GM12878 (cell line): ENCODE results near the gene ALG6. TPM values are rescaled to one million over a fixed set of nuclear protein-coding genes. Genes with fewer than 3 reads are reported as not detected.

Experiments used
- ATAC-seq: fragments of 200-7000 bp; cut with Tn5 transposase; 3 replicates; pipeline ENCODE4 v1.9.1; 2020; ENCODE audit warnings: mild to moderate bottlenecking, moderate library complexity
- BruUV-seq: library from RNA; stranded (reverse); fragments of 400-500 nt; replicated peaks from 2 replicates; lab custom pipeline; 2021; lab: Mats Ljungman, UMichigan
- CTCF ChIA-PET: fragments of 300-600 bp; sonication (Branson Sonifier 250); formaldehyde crosslinking; extraction: SDS; loops from one replicate; lab custom pipeline; 2021; ENCODE audit warnings: inconsistent platforms; lab: Yijun Ruan, JAX
- POLR2A ChIA-PET: fragments of 350-600 bp; formaldehyde crosslinking; extraction: SDS; loops from one replicate; lab custom pipeline; 2021; ENCODE audit warnings: inconsistent platforms; lab: Charles Lee
- RAD21 ChIA-PET: fragments of 300-600 bp; sonication (Branson Sonifier 250); formaldehyde crosslinking; loops from one replicate; lab custom pipeline; 2023; ENCODE audit warnings: antibody characterized with exemption; ENCODE audit not compliant: unreplicated experiment; lab: Charles Lee
- SMC1A ChIA-PET: fragments of 300-600 bp; sonication (Branson Sonifier 250); formaldehyde crosslinking; loops from one replicate; lab custom pipeline; 2023; ENCODE audit not compliant: unreplicated experiment, uncharacterized antibody; lab: Charles Lee
- DNase-seq: peaks from one replicate; pipeline ENCODE4 v3.0.0-alpha.2; 2011; ENCODE audit warnings: low read depth, low spot score
- FAIRE-seq: peaks from 3 replicates; lab custom pipeline; 2011; peaks lifted over from hg19 to GRCh38; lab: Jason Lieb, UNC
- H2AFZ ChIP-seq: 2 replicates; pipeline ENCODE4 v1.6.0; 2011; ENCODE audit warnings: low read depth, low read length, control low read depth; ENCODE audit not compliant: control insufficient read depth
- H3K27ac ChIP-seq: 2 replicates; pipeline ENCODE4 v1.5.1; 2011; ENCODE audit warnings: control low read depth; ENCODE audit not compliant: control insufficient read depth, insufficient read depth
- H3K27me3 ChIP-seq, 2 experiments: replicated peaks in 1 of 2; 2 replicates each; pipeline versions ENCODE4 v1.6.0 to v1.6.1; 2011; ENCODE audit warnings: low read length in 1 of 2; ENCODE audit not compliant: control insufficient read depth in 2 of 2, insufficient read depth in 2 of 2
- H3K36me3 ChIP-seq, 2 experiments: 2 replicates each; pipeline ENCODE4 v1.5.1; 2011; ENCODE audit warnings: low read length in 1 of 2; ENCODE audit not compliant: control insufficient read depth in 2 of 2, insufficient read depth in 2 of 2
- H3K4me1 ChIP-seq: 2 replicates; pipeline ENCODE4 v1.6.1; 2011; ENCODE audit warnings: mild to moderate bottlenecking, low read length, moderate library complexity, mixed read lengths; ENCODE audit not compliant: control insufficient read depth, insufficient read depth
- H3K4me2 ChIP-seq: 2 replicates; pipeline ENCODE4 v1.6.0; 2011; ENCODE audit warnings: control low read depth; ENCODE audit not compliant: control insufficient read depth, insufficient read depth
- H3K4me3 ChIP-seq: fragments of 200-600 bp; sonication (generic); 2 replicates; pipeline ENCODE4 v1.5.1; 2016
- H3K79me2 ChIP-seq: 2 replicates; pipeline ENCODE4 v1.6.0; 2011; ENCODE audit warnings: low read length; ENCODE audit not compliant: control insufficient read depth, insufficient read depth
- H3K9ac ChIP-seq: 2 replicates; pipeline ENCODE4 v1.8.0; 2011; ENCODE audit warnings: low read length, control low read depth, mixed read lengths; ENCODE audit not compliant: control insufficient read depth, insufficient read depth
- H3K9me3 ChIP-seq: replicated peaks from 3 replicates; pipeline ENCODE4 v1.5.1; 2011; ENCODE audit warnings: mild to moderate bottlenecking, low read length; ENCODE audit not compliant: control insufficient read depth, insufficient read depth
- H4K20me1 ChIP-seq: 2 replicates; pipeline ENCODE4 v1.6.0; 2011; ENCODE audit not compliant: control insufficient read depth, insufficient read depth
- EP300 ChIP-seq, 2 experiments: fragments of 150-350 bp in 1 of 2; IDR thresholded peaks; 2 replicates each; pipeline ENCODE4 v1.6.1; 2011 to 2012; ENCODE audit warnings: low read depth in 2 of 2, low read length in 2 of 2, borderline replicate concordance in 1 of 2, improper control_type of control experiment in 1 of 2, inconsistent platforms in 1 of 2; ENCODE audit not compliant: control insufficient read depth in 1 of 2
- STAT3 ChIP-seq: IDR thresholded peaks from 2 replicates; pipeline ENCODE4 v1.6.1; 2011; ENCODE audit warnings: low read depth, low read length, improper control_type of control experiment
- SUZ12 ChIP-seq: fragments of 200-600 bp; sonication (generic); IDR thresholded peaks from one replicate; pipeline ENCODE4 v1.6.1; 2018; ENCODE audit warnings: antibody characterized with exemption, mild to moderate bottlenecking; ENCODE audit not compliant: unreplicated experiment
- ZNF622 ChIP-seq: fragments of 450-650 bp; IDR thresholded peaks from 2 replicates; pipeline ENCODE4 v1.6.1; 2017; ENCODE audit warnings: mild to moderate bottlenecking, inconsistent platforms
- WGBS: methylation state at CpG from one replicate; pipeline ENCODE4 v1.1.6; 2016; ENCODE audit warnings: low lambda C conversion rate; ENCODE audit not compliant: insufficient replicate concordance, insufficient coverage; ENCODE audit errors: missing lambda C conversion rate; 5-methylcytosine and 5-hydroxymethylcytosine counted together
- in situ Hi-C: fragments of 300-500 bp; cut with MboI; formaldehyde crosslinking; loops from 9 replicates; pipeline ENCODE4 v1.14.3; 2018; ENCODE audit warnings: mixed read lengths
- intact Hi-C: fragments of 100-400 bp; cut with micrococcal nuclease; formaldehyde crosslinking; loops from one replicate; pipeline ENCODE4 v1.14.2; 2022; ENCODE audit not compliant: unreplicated experiment
- polyA plus RNA-seq, 11 experiments: library from polyadenylated mRNA; depleted of rRNA in 4 of 11; unstranded in 6 of 11; stranded (reverse) in 5 of 11; fragments of >200 nt; fragmentation: Nextera tagmentation in 4 of 11; fragmentation: Illumina TruSeq in 1 of 11; extraction: Ambion mirVana in 4 of 11; extraction: Trizol in 1 of 11; gene quantifications; 1 replicate in 1 of 11; 2 replicates in 10 of 11; pipeline versions ENCODE4 v1.2.1 to v1.2.3, GENCODE V29; 2011 to 2016; ENCODE audit warnings: inconsistent platforms in 2 of 11, missing spikeins in 2 of 11, low read depth in 1 of 11
- total RNA-seq, 4 experiments: library from RNA; depleted of rRNA in 3 of 4; stranded (reverse); fragments of >200 nt in 3 of 4; fragmentation: Illumina TruSeq in 1 of 4; extraction: Trizol in 1 of 4; gene quantifications; 2 replicates each; pipeline versions ENCODE4 v1.2.1 to v1.2.3, GENCODE V29; 2013 to 2021
- TF ChIP-seq, protein P1 (sequence below): fragments of 450-650 bp; IDR thresholded peaks from 2 replicates; pipeline ENCODE4 v1.6.1; 2016; ENCODE audit warnings: mild to moderate bottlenecking
- TF ChIP-seq, protein P2 (sequence below): fragments of 450-650 bp; IDR thresholded peaks from 2 replicates; pipeline ENCODE4 v1.6.1; 2018; ENCODE audit warnings: mild to moderate bottlenecking, low read depth, moderate library complexity; ENCODE audit not compliant: partially characterized antibody
- TF ChIP-seq, protein P3 (sequence below): fragments of 150-350 bp; IDR thresholded peaks from 2 replicates; pipeline ENCODE4 v1.6.1; 2014; ENCODE audit warnings: mild to moderate bottlenecking, low read depth, low read length
- TF ChIP-seq, protein P4 (sequence below): fragments of 450-650 bp; IDR thresholded peaks from 2 replicates; pipeline ENCODE4 v1.6.1; 2016; ENCODE audit warnings: mild to moderate bottlenecking

Gene ALG6
- total and polyA plus RNA-seq, 10 of the 15 experiments (the other 5 are each of a cell fraction or from before 2014, with no cell fraction given): 13.8 to 28.5 (median 17.1) TPM

DNA sequence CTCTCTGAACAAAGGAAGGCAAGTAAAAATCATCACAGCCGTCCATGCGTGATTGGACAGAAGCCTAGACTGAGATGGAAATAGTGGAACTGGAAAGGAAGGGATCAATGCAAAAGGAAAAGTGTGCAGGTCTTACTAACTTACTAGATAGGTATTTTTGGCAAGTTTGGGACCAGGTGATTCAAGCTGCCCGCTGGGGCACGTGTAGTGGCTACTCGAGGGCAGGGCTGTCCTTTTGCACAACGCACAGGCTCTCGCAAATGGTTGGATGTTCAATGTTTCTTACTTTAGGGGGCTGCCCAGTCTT lies 566 bp upstream of the ALG6 start:
- H2AFZ ChIP-seq: peak overlapping the region; percentile 98
- ChIA-PET SMC1A (no interaction called here), RAD21 (no interaction called here), CTCF (no interaction called here), POLR2A (no interaction called here)
- H3K9me3 ChIP-seq: no peaks in the 10 kb centered on the region
- ATAC-seq (no peak), DNase-seq (no peak), FAIRE-seq (no peak)
- H3K27me3 ChIP-seq: no peaks in the 10 kb centered on the region
- TF ChIP-seq, protein P1, sequence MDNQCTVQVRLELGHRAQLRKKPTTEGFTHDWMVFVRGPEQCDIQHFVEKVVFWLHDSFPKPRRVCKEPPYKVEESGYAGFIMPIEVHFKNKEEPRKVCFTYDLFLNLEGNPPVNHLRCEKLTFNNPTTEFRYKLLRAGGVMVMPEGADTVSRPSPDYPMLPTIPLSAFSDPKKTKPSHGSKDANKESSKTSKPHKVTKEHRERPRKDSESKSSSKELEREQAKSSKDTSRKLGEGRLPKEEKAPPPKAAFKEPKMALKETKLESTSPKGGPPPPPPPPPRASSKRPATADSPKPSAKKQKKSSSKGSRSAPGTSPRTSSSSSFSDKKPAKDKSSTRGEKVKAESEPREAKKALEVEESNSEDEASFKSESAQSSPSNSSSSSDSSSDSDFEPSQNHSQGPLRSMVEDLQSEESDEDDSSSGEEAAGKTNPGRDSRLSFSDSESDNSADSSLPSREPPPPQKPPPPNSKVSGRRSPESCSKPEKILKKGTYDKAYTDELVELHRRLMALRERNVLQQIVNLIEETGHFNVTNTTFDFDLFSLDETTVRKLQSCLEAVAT: peak; percentile 83
- no peak for TF ChIP-seq ZNF622
- intact Hi-C loops (loop anchor here (5.0 kb wide), 1 partner anchor 35 kb away; no protein-coding TSS in a partner anchor), in situ Hi-C loops (no loop called here)
- H3K36me3 ChIP-seq: no peaks in the 10 kb centered on the region
- 99% methylated on average over 7 of the region's 7 CpGs for WGBS
- no TSS peak for BruUV-seq
- peak overlapping the region; percentile 73; the same call in 1 of the 2 replicates for H3K4me3 ChIP-seq
- peak overlapping the region; percentile 59 for H3K27ac ChIP-seq
- H4K20me1 ChIP-seq: no peaks in the 10 kb centered on the region
- peak overlapping the region; percentile 36; the same call in 1 of the 2 replicates for H3K9ac ChIP-seq
- H3K4me1 ChIP-seq: peaks cover 5% of the 10 kb centered on the region; the same call in 1 of the 2 replicates
- H3K4me2 ChIP-seq: peak overlapping the region; percentile 88
- H3K79me2 ChIP-seq: peaks cover 4% of the 10 kb centered on the region

DNA sequence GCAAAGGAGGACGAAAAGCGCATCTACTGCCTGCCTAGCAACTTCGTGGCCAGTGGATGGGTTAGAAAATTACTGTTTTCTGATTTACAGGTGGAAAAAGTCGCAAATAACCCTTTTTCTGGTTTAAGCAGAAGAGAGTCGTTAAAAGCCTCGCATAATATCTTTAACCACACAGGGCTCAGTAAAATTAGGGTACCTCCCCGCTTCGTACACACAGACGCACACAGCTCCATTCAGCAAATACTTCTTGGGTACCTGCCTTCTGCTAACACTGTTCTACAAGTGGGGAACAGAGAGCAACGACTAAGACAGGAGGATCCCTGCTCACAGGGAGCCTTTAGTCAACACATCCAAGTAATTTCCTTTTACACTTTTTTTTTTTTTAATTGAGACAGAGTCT lies 704 bp downstream of the ALG6 start:
- DNase-seq: no peak
- POLR2A ChIA-PET: interaction anchor here (0.8 kb wide), 1 partner anchor 8 kb away, joined by 3 read pairs; no protein-coding TSS in a partner anchor
- H3K9me3 ChIP-seq: no peaks in the 10 kb centered on the region
- in situ Hi-C loops (no loop called here), intact Hi-C loops (loop anchor here (2.0 to 5.0 kb wide), 2 partner anchors 21 to 34 kb away; no protein-coding TSS in a partner anchor)
- no peaks in the 10 kb centered on the region for H4K20me1 ChIP-seq
- SMC1A ChIA-PET: no interaction called here
- peak overlapping the region; percentile 97 for H3K4me2 ChIP-seq
- peak overlapping the region; percentile 98 for H2AFZ ChIP-seq
- H3K4me3 ChIP-seq: peak overlapping the region; percentile 97
- BruUV-seq: TSS peak; percentile 81
- ATAC-seq: peak; percentile 34
- H3K36me3 ChIP-seq: no peaks in the 10 kb centered on the region
- FAIRE-seq: no peak
- CTCF ChIA-PET: interaction anchor here (0.8 to 1.1 kb wide), 3 partner anchors 20 to 155 kb away, joined by 3 read pairs; partner anchors contain the start of genes EFCAB7 and ITGB3BP
- 2% methylated on average over 10 of the region's 10 CpGs for WGBS
- H3K4me1 ChIP-seq: peaks cover 5% of the 10 kb centered on the region; the same call in 1 of the 2 replicates
- peak overlapping the region; percentile 78 for H3K27ac ChIP-seq
- peaks cover 4% of the 10 kb centered on the region for H3K79me2 ChIP-seq
- peak overlapping the region; percentile 85 for H3K9ac ChIP-seq
- H3K27me3 ChIP-seq: no peaks in the 10 kb centered on the region
- RAD21 ChIA-PET: interaction anchor here (0.9 kb wide), 1 partner anchor 71 kb away, joined by 3 read pairs; no protein-coding TSS in a partner anchor
- TF ChIP-seq STAT3: no peak
- TF ChIP-seq, protein P2, sequence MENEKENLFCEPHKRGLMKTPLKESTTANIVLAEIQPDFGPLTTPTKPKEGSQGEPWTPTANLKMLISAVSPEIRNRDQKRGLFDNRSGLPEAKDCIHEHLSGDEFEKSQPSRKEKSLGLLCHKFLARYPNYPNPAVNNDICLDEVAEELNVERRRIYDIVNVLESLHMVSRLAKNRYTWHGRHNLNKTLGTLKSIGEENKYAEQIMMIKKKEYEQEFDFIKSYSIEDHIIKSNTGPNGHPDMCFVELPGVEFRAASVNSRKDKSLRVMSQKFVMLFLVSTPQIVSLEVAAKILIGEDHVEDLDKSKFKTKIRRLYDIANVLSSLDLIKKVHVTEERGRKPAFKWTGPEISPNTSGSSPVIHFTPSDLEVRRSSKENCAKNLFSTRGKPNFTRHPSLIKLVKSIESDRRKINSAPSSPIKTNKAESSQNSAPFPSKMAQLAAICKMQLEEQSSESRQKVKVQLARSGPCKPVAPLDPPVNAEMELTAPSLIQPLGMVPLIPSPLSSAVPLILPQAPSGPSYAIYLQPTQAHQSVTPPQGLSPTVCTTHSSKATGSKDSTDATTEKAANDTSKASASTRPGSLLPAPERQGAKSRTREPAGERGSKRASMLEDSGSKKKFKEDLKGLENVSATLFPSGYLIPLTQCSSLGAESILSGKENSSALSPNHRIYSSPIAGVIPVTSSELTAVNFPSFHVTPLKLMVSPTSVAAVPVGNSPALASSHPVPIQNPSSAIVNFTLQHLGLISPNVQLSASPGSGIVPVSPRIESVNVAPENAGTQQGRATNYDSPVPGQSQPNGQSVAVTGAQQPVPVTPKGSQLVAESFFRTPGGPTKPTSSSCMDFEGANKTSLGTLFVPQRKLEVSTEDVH: no peak
- TF ChIP-seq SUZ12: no peak
- TF ChIP-seq EP300 (IDR thresholded peaks at IDR 0.05; ENCODE audit: borderline replicate concordance in 1 of 2, control insufficient read depth in 1 of 2, low read depth in 2 of 2, low read length in 2 of 2): no peak
- TF ChIP-seq, protein P3, sequence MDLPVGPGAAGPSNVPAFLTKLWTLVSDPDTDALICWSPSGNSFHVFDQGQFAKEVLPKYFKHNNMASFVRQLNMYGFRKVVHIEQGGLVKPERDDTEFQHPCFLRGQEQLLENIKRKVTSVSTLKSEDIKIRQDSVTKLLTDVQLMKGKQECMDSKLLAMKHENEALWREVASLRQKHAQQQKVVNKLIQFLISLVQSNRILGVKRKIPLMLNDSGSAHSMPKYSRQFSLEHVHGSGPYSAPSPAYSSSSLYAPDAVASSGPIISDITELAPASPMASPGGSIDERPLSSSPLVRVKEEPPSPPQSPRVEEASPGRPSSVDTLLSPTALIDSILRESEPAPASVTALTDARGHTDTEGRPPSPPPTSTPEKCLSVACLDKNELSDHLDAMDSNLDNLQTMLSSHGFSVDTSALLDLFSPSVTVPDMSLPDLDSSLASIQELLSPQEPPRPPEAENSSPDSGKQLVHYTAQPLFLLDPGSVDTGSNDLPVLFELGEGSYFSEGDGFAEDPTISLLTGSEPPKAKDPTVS: no peak
- TF ChIP-seq, protein P4, sequence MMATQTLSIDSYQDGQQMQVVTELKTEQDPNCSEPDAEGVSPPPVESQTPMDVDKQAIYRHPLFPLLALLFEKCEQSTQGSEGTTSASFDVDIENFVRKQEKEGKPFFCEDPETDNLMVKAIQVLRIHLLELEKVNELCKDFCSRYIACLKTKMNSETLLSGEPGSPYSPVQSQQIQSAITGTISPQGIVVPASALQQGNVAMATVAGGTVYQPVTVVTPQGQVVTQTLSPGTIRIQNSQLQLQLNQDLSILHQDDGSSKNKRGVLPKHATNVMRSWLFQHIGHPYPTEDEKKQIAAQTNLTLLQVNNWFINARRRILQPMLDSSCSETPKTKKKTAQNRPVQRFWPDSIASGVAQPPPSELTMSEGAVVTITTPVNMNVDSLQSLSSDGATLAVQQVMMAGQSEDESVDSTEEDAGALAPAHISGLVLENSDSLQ: no peak
